DOHH2 (cell line): ENCODE results near the gene P4HB.

Experiments used
- H3F3A ChIP-seq: fragments of 200-600 bp; sonication (generic), shearing (Covaris generic); 2 replicates; pipeline ENCODE4 v1.6.0; 2016; ENCODE audit warnings: antibody characterized with exemption, mild to moderate bottlenecking; ENCODE audit not compliant: control insufficient read depth, insufficient read depth
- H3K27ac ChIP-seq: fragments of 200-600 bp; sonication (generic); 2 replicates; pipeline ENCODE4 v1.5.1; 2014; ENCODE audit warnings: low read depth, mild to moderate bottlenecking, low read length, moderate library complexity
- H3K27me3 ChIP-seq: fragments of 200-600 bp; sonication (generic); 2 replicates; pipeline ENCODE4 v1.6.1; 2014; ENCODE audit warnings: mild to moderate bottlenecking, low read length, mixed read lengths; ENCODE audit not compliant: control insufficient read depth
- H3K36me3 ChIP-seq: fragments of 200-600 bp; sonication (generic); 2 replicates; pipeline ENCODE4 v1.6.1; 2014; ENCODE audit warnings: mild to moderate bottlenecking, low read length, moderate library complexity, mixed read lengths; ENCODE audit not compliant: control insufficient read depth
- H3K4me1 ChIP-seq: fragments of 200-600 bp; sonication (generic); 2 replicates; pipeline ENCODE4 v1.6.1; 2014; ENCODE audit warnings: mild to moderate bottlenecking, low read length, mixed read lengths; ENCODE audit not compliant: control insufficient read depth
- H3K4me2 ChIP-seq: fragments of 200-600 bp; sonication (generic); 2 replicates; pipeline ENCODE4 v1.6.0; 2014; ENCODE audit warnings: mild to moderate bottlenecking, low read length, moderate library complexity
- H3K4me3 ChIP-seq: fragments of 200-600 bp; sonication (generic); 2 replicates; pipeline ENCODE4 v1.5.1; 2014; ENCODE audit warnings: mild to moderate bottlenecking, low read length, mixed read lengths
- H3K79me2 ChIP-seq: fragments of 200-600 bp; sonication (generic); 2 replicates; pipeline ENCODE4 v1.6.1; 2014; ENCODE audit warnings: mild to moderate bottlenecking, low read length, mixed read lengths; ENCODE audit not compliant: control insufficient read depth
- H3K9me2 ChIP-seq: fragments of 200-600 bp; sonication (generic); replicated peaks from 2 replicates; pipeline ENCODE4 v1.6.1; 2014; ENCODE audit warnings: mild to moderate bottlenecking, low read length, mixed read lengths; ENCODE audit not compliant: control insufficient read depth
- H3K9me3 ChIP-seq: fragments of 200-600 bp; sonication (generic); 2 replicates; pipeline ENCODE4 v1.6.1; 2014; ENCODE audit warnings: antibody characterized with exemption, low read length, mixed read lengths; ENCODE audit not compliant: control insufficient read depth, insufficient read depth
- H4K20me1 ChIP-seq: fragments of 200-600 bp; sonication (generic); 2 replicates; pipeline ENCODE4 v1.6.0; 2014; ENCODE audit warnings: low read depth, mild to moderate bottlenecking, antibody characterized with exemption, low read length, moderate library complexity; ENCODE audit not compliant: control insufficient read depth, insufficient read depth
- EZH2phosphoT487 ChIP-seq: fragments of 200-600 bp; sonication (generic); IDR thresholded peaks from 2 replicates; pipeline ENCODE4 v1.6.1; 2017; ENCODE audit warnings: borderline replicate concordance, mild to moderate bottlenecking, antibody characterized with exemption, low read length, moderate library complexity, mixed read lengths
- TF ChIP-seq, protein P1 (sequence below): fragments of 200-600 bp; sonication (generic); IDR thresholded peaks from one replicate; pipeline ENCODE4 v1.5.1; 2014; ENCODE audit warnings: antibody characterized with exemption, mild to moderate bottlenecking, low read depth, low read length; ENCODE audit not compliant: poor library complexity, severe bottlenecking

The P4HB gene

DNA sequence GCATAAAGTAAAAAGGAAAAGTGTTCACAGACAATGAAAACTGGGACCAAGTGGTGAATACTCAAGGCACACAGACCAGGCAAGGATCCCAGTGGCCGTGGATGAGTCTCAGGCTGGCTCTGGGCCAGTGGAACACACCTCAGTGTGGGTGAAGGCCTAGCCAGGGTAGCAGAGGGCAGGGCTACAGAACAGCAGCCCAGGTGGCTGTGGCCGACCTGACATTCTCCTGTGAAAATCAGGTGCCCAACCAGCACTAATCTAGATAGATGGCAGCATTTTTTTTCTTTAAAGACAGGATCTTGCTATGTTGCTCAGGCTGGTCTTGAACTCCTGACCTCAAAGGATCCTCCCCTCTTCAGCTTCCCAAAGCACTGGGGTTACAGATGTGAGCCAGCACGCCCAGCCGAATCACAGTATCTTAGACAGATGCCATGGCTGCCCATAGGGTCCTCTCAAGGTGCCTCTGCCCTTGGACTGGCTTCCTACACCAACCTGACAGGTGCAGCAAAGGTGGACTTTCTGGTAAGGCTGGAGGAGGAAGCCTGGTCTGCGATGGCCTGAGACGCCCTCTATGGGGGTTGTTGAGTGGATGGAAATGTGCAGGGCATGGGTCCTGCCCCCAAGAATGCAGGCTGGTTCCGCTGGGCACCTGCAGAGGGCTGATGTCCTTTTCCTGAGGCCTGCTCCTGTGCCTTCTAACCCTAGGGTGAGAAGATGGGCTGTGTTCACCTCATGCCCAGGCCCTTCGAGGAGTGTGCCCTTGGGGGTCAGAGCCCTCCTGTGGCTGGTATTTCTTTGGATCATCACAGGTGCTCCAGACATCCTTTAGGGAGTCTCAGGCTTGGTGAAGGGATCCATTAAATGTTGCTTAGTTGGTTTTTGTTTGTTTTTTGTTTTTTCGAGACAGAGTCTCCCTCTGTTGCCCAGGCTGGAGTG is 3.8 kb upstream of the P4HB start:
- H3K27ac ChIP-seq = no peak overlapping the region
- H3F3A ChIP-seq = peaks cover 28% of the 10 kb centered on the region
- peaks cover 55% of the 10 kb centered on the region for H3K4me1 ChIP-seq
- no peaks in the 10 kb centered on the region for H3K9me3 ChIP-seq
- TF ChIP-seq, protein P1, sequence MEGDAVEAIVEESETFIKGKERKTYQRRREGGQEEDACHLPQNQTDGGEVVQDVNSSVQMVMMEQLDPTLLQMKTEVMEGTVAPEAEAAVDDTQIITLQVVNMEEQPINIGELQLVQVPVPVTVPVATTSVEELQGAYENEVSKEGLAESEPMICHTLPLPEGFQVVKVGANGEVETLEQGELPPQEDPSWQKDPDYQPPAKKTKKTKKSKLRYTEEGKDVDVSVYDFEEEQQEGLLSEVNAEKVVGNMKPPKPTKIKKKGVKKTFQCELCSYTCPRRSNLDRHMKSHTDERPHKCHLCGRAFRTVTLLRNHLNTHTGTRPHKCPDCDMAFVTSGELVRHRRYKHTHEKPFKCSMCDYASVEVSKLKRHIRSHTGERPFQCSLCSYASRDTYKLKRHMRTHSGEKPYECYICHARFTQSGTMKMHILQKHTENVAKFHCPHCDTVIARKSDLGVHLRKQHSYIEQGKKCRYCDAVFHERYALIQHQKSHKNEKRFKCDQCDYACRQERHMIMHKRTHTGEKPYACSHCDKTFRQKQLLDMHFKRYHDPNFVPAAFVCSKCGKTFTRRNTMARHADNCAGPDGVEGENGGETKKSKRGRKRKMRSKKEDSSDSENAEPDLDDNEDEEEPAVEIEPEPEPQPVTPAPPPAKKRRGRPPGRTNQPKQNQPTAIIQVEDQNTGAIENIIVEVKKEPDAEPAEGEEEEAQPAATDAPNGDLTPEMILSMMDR = no peak
- TF ChIP-seq EZH2phosphoT487 = no peak
- no peak overlapping the region; the same call in 1 of the 2 replicates for H3K4me2 ChIP-seq
- peaks cover 12% of the 10 kb centered on the region for H4K20me1 ChIP-seq
- no peak overlapping the region for H3K4me3 ChIP-seq
- H3K79me2 ChIP-seq = peaks cover 66% of the 10 kb centered on the region
- peaks cover 78% of the 10 kb centered on the region for H3K36me3 ChIP-seq
- H3K9me2 ChIP-seq = no peaks in the 10 kb centered on the region
- H3K27me3 ChIP-seq = no peaks in the 10 kb centered on the region

DNA sequence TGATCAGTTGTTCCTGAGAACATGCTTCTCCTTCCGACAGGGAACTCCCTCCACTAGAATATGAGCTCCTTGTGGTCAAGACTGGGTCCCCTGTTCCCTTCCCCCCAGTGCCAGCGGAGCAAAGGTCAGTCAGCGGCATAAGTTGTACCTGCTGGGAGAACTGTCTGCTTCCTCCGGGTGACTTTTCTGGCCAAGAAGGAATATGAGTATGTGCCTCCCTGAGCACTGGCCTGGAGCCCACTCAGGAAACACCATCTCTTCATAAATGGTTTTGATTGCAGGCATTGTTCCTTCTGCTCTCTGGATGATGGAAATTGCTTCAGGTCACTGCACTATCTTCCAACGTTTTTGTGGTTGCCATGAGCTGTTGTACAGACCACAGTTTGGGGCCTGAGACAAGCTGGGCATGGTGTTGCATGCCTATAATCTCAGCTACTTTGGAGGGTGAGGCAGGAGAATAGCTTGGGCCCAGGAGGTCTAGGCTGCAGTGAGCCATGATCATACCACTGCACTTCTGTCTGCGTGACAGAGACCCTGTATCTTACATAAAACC is 2.9 kb upstream of the P4HB start:
- no peak overlapping the region for H3K27ac ChIP-seq
- no peaks in the 10 kb centered on the region for H3K9me2 ChIP-seq
- H3K4me3 ChIP-seq = peak overlapping the region; percentile 4; the same call in 1 of the 2 replicates
- H3K4me1 ChIP-seq = peaks cover 56% of the 10 kb centered on the region
- peaks cover 78% of the 10 kb centered on the region for H3K36me3 ChIP-seq
- no peaks in the 10 kb centered on the region for H3K27me3 ChIP-seq
- H3F3A ChIP-seq = peaks cover 23% of the 10 kb centered on the region
- no peaks in the 10 kb centered on the region for H3K9me3 ChIP-seq
- no peak for TF ChIP-seq EZH2phosphoT487
- TF ChIP-seq, protein P1 = no peak
- H4K20me1 ChIP-seq = peaks cover 19% of the 10 kb centered on the region
- H3K79me2 ChIP-seq = peaks cover 66% of the 10 kb centered on the region
- peak overlapping the region; percentile 78; the same call in 1 of the 2 replicates for H3K4me2 ChIP-seq

DNA sequence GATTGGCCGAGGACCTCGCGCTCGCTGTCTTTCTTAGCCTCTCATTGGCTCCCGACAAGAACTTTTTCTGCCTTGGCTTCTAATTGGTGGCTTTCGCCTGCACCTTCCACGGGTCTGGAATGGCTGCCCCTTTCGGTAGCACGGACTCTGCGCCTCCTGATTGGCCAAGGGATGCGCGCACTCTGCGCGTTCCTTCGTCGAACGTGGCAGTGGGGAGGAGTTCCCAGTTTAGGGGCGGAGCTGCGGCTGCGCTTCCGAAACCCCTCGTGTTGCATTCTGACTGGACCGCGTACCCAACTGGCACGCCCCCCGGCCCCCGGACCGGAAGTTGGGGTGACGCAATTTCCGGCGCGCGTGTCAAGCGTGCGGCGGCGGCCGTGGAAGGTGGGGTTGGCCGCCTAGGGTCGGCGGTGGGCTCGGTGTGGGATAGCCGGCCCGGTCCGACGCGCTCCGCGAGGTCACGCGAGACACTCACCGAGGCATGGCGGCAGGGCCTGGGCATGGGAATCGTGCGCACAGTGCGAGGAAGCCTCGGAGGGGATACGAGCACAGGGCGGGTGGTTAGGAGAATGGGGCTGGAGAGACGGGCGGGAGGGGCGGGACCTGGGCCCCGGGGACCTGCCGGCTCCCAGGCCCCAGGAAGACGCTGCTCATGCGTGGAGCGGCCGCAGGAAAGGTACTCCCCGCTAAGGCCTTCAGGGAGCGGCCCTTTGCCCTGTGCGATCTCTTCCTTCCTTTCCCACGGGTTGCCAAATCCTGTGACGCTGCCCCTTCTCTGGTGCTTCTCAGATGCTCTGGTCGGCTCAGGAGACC is 627 bp upstream of the P4HB start:
- Histone ChIP-seq H3K4me2 (peak overlapping the region; percentile 78), H3K36me3 (peaks cover 77% of the 10 kb centered on the region), H3K79me2 (peaks cover 85% of the 10 kb centered on the region), H3F3A (peaks cover 3% of the 10 kb centered on the region; the same call in 1 of the 2 replicates), H3K9me3 (no peaks in the 10 kb centered on the region), H3K27me3 (no peaks in the 10 kb centered on the region), H3K4me1 (peaks cover 36% of the 10 kb centered on the region), H3K27ac (peak overlapping the region; percentile 55), H4K20me1 (peaks cover 24% of the 10 kb centered on the region), H3K4me3 (peak overlapping the region; percentile 87), H3K9me2 (no peaks in the 10 kb centered on the region)
- TF ChIP-seq EZH2phosphoT487 = no peak; the same call in 1 of the 2 replicates
- TF ChIP-seq, protein P1 = no peak
